ACHN (cell line): Measurements from ENCODE around the gene TENT4B.
"Not testable (repeated sequence)": the region's sequence is repeated elsewhere in the genome, so short reads cannot be mapped to it uniquely, and the experiment has no call there.

Experiments
- DNase-seq: peaks from one replicate; pipeline ENCODE4 v3.0.0-alpha.2; 2015
- in situ Hi-C: cut with HindIII; loops from 2 replicates; pipeline ENCODE4 v1.10.0; 2017; ENCODE audit warnings: low sequenced_read_pairs, low pct_ligation_motif_present, low pct_unique_long_range_greater_than_20kb

TENT4B gene

GRCh38 chr16:50215680-50216079, 62.6 kb downstream of the TENT4B start:
- in situ Hi-C loops: no loop called here
- no peak for DNase-seq

GRCh38 chr16:50216231-50216630, 63.1 kb downstream of the TENT4B start:
- no peak for DNase-seq
- in situ Hi-C loops: no loop called here

GRCh38 chr16:50219402-50219975, 66.4 kb downstream of the TENT4B start:
- in situ Hi-C loops: no loop called here
- DNase-seq: no peak

GRCh38 chr16:50224286-50224685, 71.2 kb downstream of the TENT4B start:
- DNase-seq: no peak
- in situ Hi-C loops: no loop called here

- DNase-seq: no peak
- in situ Hi-C loops: no loop called here
Measured at GRCh38 chr16:50227120-50227519, 74.0 kb downstream of the TENT4B start.

- in situ Hi-C loops: no loop called here
Measured at GRCh38 chr16:50227665-50228064, 74.6 kb downstream of the TENT4B start.

GRCh38 chr16:50228364-50228868, 75.3 kb downstream of the TENT4B start:
- in situ Hi-C loops: no loop called here
- no peak for DNase-seq

More at GRCh38 chr16:50227665-50228064, 74.6 kb downstream of the TENT4B start:
- DNase-seq: no peak

GRCh38 chr16:50229149-50229726, 76.1 kb downstream of the TENT4B start:
- in situ Hi-C loops: no loop called here
- no peak for DNase-seq

GRCh38 chr16:50234771-50235556, 81.9 kb downstream of the TENT4B start:
- DNase-seq: no peak
- in situ Hi-C loops: no loop called here

- in situ Hi-C loops: no loop called here
Measured at GRCh38 chr16:50235581-50235980, 82.5 kb downstream of the TENT4B start.

GRCh38 chr16:50238314-50238713, 85.2 kb downstream of the TENT4B start:
- in situ Hi-C loops: no loop called here
- no peak for DNase-seq

More at GRCh38 chr16:50235581-50235980, 82.5 kb downstream of the TENT4B start:
- no peak for DNase-seq

GRCh38 chr16:50238868-50239301, 85.8 kb downstream of the TENT4B start:
- in situ Hi-C loops: no loop called here
- no peak for DNase-seq

GRCh38 chr16:50243024-50243423, 89.9 kb downstream of the TENT4B start:
- DNase-seq, in situ Hi-C loops: not testable (repeated sequence)

- DNase-seq: no peak
- in situ Hi-C loops: no loop called here
Measured at GRCh38 chr16:50244140-50244503, 91.0 kb downstream of the TENT4B start.

- no peak for DNase-seq
- in situ Hi-C loops: no loop called here
Measured at GRCh38 chr16:50244504-50245416, 91.7 kb downstream of the TENT4B start.

GRCh38 chr16:50245417-50246298, 92.6 kb downstream of the TENT4B start:
- in situ Hi-C loops: no loop called here
- peak; percentile 58 for DNase-seq

GRCh38 chr16:50246299-50247122, 93.4 kb downstream of the TENT4B start:
- in situ Hi-C loops: no loop called here
- DNase-seq: no peak
